GM19193 (cell line): ENCODE results near the gene HMCES.

ENCODE experiments used
- POLR2A ChIP-seq: IDR thresholded peaks from 4 replicates; pipeline ENCODE4 v1.6.1; 2011; ENCODE audit not compliant: insufficient read depth, insufficient read length; ENCODE audit errors: extremely low read depth

HMCES gene, protein sequence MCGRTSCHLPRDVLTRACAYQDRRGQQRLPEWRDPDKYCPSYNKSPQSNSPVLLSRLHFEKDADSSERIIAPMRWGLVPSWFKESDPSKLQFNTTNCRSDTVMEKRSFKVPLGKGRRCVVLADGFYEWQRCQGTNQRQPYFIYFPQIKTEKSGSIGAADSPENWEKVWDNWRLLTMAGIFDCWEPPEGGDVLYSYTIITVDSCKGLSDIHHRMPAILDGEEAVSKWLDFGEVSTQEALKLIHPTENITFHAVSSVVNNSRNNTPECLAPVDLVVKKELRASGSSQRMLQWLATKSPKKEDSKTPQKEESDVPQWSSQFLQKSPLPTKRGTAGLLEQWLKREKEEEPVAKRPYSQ

DNA sequence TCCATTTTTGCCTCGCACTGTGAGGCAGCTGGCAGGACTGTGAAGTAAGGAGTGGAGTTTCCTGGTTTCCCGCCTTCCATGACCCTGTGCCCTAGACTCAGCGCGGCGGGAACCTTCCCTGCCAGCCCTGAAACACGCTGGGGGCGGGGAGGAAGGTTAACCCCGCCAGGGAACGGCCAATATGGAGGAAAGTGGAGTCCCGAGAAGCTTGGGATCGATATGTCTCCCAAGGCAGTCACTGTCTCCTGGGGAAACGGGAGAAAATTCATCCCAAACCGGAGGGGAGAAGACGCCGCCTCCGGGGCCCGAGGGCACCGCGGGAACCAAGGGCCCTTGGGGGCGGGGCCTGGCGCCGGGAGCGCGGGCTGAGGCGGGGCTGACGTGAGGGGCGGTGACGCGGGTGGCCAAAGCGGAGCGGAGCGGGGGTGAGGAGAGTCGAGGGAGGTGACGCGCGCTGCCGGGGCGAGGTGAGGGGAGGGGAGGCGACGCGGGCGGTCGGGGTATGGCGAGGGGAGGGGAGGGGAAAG lies at the start of gene HMCES:
Gene HMCES, plus strand, starts transcription at position 432 of the 527 bp plus-strand sequence. CDS start 863 bp downstream, outside the sequence.
- TF ChIP-seq POLR2A = no peak

DNA sequence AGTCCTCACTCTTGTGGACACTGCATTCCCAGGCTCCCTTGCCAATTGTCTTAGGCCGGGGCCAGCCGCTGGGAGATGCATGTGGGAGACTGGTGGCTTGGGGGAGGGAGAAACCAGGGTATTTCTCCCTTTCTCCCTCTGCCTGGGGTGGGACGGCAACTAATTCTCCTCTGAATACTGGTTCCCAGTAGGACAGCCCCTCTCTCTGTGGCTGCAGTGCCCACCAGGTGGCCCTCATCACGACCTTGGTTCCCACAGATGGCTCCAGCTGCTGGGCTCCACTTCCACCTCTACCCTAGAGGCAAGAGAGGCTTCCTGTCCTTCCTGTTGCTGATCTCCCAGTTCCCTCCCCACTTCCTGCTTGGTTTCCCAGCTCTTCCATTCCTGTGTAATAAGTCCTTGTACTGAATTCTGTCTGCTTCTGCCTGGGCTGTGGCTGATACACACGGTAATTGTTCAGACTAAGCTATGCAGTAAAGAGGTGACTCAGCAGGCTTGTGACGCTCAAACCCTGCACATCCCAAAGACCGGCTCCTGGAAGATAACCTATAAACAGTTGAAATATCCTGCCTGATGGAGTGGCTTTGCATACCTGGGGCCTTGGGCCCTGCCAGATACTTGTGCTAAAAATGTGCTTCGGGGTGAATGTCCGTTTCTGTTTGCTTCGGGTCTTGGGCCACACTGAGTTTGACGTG lies 49.6 kb upstream of the HMCES start:
- TF ChIP-seq POLR2A = no peak

DNA sequence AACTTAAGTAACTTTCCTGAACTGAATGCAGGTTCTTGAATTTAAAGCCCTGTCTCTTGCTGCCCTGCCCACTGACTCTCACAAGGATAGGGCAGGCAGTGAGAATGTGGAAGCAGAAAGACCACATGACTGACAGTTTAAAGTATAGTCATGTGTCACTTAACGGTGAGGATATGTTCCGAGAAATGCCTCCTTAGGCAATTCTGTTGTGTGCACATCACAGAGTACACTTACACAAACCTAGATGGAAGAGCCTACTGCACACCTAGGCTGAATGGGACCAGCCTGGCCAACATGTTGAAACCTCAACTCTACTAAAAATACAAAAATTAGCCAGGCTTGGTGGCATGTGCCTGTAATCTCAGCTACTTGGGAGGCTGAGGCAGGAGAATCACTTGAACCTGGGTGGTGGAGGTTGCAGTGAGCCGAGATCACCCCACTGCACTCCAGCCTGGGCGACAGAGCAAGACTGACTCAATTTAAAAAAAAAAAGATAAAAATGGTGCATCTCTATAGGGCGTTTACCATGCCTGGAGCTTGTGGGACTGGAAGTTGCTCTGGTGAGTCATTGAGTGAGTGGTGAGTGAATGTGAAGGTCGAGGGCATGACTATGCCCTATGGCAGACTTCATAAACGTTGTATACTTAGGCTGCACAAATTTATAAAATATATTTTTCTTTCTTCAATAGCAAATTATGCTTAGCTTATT lies 48.2 kb upstream of the HMCES start:
- TF ChIP-seq POLR2A = no peak

DNA sequence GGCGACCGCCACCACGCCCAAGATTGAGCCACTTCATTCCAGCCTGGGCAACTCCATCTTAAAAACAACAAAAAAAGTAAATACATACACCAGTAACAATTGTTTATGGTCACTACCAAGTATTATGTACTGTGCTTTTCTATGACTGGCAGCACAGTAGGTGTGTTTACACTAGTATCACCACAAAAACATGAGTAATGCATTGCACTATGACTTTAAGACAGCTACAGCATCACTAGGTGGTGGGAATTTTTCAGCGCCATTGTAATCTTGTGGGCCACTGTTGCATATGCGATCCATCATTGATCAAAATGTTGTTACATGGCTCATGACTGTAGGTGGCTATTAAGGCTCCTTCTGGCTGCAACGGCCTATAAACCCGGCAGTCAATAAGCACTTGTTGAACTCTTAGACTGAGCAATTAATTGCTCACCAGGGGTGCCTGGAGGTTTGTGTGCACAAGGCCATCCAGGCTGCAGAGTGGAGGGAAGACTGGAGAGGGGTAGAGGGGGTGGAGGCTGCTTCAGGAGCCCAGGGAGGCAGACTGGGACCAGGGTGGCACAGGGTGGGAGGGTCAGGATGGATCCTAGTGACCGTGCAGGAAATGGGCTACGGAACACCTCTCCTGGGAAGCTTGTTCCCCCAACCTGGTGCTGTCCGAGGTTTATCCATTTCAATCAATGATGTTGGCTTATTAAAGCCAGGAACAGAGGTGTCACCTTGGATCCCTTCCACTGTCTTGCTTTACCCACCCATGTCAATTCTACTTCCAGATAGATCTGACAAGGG lies 47.1 kb upstream of the HMCES start:
- TF ChIP-seq POLR2A = no peak

DNA sequence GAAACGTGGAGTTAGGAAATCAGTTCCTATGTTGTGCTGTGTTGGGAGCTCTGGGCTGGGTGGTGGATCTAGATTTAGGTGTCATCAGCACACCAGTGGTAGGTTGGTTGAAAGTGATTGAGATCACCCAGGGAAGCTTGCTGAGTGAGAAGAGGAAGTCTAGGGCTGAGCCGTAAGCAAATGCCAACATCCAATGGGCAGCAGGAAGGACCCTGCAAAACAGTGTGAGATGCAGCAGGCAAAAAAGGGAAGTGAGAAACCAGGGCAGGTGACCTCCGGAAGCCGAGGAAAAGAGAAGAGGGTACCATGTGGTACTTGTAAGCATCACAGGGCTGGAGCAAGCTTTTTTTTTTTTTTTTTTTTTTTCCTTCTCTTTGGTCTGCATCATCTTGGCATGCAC lies 45.1 kb upstream of the HMCES start:
- TF ChIP-seq POLR2A = no peak

DNA sequence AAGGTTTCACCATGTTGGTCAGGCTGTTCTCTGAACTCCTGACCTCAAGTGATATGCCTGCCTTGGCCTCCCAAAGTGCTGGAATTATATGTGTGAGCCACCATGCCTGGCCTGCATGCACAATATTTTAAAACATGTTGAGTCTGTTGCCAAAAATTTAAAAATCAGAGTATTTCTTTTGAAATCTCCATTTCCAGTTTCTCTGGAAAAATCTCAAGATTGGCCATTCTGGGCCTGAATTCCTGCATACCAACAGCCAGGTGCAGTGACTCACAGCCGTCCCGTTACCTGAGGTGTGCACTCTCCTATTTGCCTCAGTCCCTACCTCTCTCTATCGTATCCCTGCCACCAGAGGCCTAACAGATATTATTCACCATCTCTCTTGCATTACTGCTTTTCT lies 44.2 kb upstream of the HMCES start:
- TF ChIP-seq POLR2A = no peak

DNA sequence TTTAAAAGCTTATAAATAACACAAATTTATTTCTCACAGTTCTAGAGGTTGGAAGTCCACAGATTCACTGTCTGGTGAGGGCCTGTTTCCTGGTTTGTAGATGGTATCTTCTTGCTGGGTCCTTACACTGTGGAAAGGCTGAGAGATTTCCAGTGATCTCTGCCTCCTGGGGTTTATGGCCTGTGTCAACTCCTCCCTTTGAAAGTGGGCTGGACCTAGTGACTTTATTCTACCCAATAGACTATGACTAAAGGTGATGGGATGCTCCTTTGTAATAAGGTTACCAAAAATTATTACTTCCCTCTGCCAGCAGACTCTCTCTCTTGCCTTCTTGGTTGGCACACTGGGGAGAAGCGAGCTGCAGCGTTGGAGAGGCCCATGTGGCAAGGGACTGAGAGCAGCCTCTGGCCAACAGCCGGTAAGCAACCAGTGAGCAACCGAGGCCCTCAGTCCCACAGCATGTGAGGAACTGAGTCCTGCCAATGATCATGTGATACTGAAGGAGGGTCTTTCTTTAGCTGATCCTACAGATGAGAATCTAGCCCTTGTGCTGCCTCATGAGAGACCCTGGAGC lies 43.2 kb upstream of the HMCES start:
- no peak for TF ChIP-seq POLR2A

DNA sequence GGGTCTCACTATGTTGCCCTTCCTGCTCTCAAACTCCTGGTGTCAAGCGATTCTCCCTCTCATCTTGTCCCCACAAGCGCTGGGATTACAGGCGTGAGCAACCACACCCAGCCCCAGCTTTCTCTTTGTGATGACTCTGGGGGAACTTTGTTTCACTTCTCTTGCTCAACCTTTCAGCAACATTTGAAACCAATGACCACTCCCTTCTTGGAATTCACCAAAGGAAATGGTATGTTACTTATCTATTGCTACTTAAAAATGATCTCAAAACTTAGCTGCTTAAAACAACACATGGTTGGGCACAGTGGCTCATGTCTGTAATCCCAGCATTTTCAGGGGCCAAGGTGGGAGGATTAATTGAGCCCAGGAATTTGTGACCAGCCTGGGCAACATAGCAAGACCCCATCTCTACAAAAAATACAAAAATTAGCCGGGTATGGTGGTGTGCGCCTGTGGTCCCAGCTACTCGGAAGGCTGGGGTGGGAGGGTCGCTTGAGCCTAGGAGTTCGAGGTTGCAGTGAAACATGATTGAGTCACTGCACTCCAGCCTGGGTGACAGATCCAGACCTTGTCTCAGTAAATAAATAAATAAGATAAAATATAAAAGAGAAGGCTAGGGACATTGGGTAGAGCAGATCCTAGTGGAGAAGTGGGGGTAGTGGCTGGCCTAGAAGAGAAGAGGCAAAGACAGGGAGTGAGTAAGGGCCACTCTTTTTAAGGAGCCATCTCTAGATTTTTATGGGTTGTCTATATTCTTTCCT lies 39.5 kb upstream of the HMCES start:
- no peak for TF ChIP-seq POLR2A

DNA sequence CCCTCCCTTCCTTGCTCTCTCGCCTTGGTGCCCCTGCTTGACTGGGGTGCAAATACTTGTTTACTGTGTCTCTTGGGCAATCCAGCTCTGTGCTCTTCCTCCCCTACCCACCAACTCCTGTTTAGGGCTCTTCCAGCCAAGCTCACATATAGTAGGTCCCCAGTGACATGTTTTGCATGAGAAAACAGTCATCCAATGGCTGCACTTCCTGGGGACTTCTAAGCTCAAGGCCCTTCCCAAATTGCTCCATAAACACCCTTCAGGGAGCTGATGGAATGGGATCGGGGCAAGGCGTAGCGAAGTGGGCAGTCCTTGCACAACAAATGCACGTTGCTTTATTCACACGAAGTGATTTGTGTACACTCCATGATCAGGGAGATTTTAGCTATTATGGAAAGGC lies 38.7 kb upstream of the HMCES start:
- no peak for TF ChIP-seq POLR2A

DNA sequence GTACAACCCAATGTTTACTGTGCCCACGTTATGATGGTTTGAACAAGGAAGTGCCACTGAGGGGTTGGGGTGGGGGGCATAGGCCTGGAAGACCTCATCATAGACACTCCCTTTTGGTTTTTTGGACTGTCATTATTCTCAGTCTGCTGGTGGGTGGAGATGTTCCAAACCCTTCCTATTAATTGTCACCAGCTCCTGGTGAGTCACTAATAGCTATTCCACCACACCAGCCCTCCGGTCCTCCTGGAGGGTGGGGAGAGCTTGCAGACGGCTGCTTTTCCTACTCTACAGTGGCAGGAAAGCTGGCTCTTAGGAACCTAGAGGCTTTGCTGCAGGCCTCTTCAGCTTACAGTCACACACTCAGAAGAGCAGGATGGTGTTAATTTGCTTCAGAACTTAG lies 38.2 kb upstream of the HMCES start:
- no peak for TF ChIP-seq POLR2A

DNA sequence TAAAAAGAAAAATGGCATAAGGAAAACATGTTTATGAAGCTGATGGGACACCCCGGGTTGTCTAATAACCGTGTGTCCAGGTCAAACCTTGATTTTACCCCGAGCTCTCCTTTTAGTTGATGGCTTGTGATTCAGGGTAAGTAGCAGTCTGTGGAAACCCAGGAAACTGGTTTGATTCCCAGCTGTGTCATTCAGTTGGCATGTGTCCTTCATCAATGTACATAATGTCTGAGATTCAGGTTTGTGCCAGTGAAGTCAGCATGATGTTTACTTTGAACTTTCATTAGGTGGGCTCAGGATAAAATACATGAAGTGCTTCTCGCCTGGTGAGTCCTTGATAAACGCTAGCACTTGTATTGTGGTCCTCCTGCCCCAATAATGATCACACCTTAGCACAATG lies 33.5 kb upstream of the HMCES start:
- TF ChIP-seq POLR2A = no peak

DNA sequence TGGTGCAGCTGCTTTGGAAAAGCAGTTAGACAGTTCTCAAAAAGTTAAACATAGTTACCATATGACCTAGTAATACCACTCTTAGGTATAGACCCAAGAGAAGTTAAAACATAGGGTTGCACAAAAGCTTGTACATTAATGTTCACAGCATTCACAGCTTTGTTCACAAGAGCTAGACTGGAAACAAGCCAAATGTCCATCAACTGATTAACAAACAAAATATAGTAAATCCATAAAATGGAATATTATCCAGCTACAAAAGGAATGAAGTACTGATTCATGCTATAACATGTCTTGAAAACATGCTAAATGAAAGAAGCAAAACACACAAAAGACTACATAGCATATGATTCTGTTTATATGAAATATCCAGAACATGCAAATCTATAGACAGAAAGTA lies 32.0 kb upstream of the HMCES start:
- no peak for TF ChIP-seq POLR2A

DNA sequence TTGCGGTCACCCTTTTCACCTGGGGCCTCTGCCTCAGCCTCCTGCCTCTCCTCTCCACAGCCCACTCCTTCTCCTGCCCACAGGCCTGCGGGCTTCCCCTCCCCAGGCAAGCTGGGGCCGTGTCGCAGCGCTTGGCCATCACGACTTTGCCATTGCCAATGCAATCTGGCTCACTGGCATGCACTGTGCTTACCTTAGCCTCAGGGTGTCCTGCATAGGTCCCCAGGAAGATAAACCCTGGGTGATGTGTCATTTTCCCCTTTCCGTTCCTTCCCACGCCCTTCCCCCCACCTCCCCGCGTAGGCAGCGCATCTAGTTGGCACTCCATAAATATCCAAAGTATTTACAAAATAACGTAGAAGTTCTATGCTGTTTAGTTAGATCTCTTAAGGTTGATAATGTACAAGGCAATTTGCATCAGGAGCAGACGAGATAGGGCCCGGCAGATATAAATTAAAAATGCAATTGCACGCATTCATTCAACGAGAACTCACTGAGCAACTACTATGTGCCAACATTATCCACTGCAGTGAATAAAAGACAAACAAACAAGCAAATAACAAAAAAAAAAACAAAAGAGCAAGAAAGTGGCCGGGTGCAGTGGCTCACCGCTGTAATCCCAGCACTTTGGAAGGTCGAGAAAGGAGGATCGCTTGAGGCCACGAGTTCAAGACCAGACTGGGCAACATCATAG lies 30.2 kb upstream of the HMCES start:
- TF ChIP-seq POLR2A = no peak
